GM18861 (cell line): Measurements from ENCODE around the gene PALM3.
"Not testable (repeated sequence)": the region's sequence is repeated elsewhere in the genome, so short reads cannot be mapped to it uniquely, and the experiment has no call there.

Experiments used
- ATAC-seq: cut with Tn5 transposase; IDR thresholded peaks from one replicate; pipeline ENCODE4 v1.9.1; 2021; ENCODE audit not compliant: unreplicated experiment

Gene PALM3

GRCh38 chr19:14061081-14061749 lies 661 bp downstream of the PALM3 start:
- ATAC-seq: no peak

- no peak for ATAC-seq
Measured at GRCh38 chr19:14059652-14060155, 2.2 kb downstream of the PALM3 start.

GRCh38 chr19:14059093-14059480 lies 2.8 kb downstream of the PALM3 start:
- ATAC-seq: no peak

- ATAC-seq: no peak
Measured at GRCh38 chr19:14058182-14059092, 3.4 kb downstream of the PALM3 start.

DNA sequence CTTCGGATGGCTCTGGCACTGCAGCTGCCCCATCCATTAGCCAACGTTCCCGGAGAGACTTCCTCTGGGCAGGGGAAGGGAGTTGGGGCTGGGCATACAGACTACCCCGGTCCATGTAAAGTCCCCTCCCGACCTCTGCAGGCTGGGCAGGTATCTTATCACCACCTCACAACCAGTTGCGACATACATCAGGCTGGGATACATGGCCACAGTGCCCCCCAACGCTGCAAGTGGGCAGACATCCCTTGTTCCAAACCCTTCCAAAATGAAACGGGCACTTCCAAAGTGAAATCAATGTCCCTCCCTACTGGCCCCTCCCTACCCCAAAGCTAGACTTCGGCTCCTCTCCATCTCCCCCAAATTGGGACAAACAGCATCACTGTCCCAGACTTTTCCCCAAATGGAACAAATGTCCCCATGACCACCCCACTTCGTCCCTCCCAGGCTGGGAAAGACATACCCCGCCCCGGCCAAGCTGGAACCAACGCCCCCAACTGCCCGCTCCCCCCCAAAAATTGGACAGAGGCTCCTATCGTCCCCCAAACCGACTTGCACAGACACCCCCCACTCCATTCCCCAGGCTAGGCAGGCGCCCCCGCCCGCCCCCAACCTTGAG lies 5.0 kb downstream of the PALM3 start:
- no peak for ATAC-seq

DNA sequence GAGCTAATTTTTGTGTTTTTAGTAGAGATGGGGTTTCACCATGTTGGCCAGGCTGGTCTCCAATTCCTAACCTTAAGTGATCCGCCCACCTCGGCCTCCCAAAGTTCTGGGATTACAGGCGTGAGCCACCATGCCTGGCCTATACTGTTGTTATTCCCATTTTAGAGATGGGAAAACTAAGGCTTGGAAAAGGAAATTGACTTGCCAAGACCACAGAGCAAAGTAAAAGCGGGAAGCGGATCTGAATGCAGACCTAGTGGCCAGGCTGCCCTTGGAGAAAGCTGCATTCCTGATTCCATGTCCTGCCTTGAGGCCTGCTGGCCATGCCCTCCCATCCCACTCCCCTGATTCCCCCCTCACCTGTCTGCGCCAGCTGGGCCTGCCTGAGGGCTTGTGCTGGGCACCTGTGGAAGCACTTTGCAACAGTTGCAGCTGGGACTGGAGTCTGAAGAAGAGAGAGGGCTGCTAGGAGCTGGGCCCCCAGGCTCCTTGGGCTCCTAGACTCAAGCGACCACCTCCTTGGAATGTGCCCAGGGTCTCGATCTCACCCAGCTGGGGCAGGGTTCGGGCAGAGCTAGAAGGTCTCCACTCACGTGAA lies 5.7 kb downstream of the PALM3 start:
- no peak for ATAC-seq

GRCh38 chr19:14055396-14055795 lies 6.5 kb downstream of the PALM3 start:
- no peak for ATAC-seq

- no peak for ATAC-seq
Measured at GRCh38 chr19:14054721-14055120, 7.2 kb downstream of the PALM3 start.

DNA sequence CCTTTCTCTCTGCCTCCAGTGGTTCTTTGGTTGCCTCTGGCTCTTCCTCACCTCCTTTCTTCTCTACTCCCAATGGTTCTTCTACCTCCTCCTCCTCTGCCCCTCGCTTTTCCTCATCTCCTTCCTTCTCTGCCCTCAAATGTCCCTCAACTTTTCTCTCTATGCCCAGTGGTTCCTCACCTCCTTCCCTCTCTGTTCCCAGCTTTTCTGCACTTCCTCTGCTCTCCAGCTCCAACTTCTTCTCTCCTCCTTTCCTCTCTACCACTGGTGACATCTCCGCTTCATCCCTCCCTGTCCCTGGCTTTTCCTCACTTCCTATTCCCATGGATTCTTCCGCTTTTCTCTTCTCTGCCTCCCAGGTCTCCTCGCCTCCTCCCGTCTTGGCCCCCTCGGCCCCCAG lies 7.8 kb downstream of the PALM3 start:
- no peak for ATAC-seq

GRCh38 chr19:14053500-14053899 lies 8.4 kb downstream of the PALM3 start:
- ATAC-seq: no peak

DNA sequence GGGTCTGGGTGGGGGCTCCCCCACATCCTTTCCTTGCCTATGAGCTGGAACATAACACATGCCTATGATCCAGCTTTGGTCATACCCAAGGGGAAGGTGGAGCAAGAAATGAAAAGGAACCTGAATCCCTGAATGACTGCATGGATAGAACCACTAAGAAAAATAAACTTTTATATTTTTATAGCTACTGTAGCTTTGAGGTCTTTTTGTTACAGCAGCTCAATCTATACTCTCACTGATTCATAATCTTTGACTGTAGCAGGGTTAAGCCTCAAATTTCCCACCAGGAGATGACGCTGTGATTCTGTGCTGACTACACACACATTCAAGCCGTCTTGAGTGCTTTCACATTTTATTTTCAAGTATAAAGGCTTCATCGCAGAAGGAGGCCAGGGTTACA lies 8.8 kb downstream of the PALM3 start:
- ATAC-seq: no peak

DNA sequence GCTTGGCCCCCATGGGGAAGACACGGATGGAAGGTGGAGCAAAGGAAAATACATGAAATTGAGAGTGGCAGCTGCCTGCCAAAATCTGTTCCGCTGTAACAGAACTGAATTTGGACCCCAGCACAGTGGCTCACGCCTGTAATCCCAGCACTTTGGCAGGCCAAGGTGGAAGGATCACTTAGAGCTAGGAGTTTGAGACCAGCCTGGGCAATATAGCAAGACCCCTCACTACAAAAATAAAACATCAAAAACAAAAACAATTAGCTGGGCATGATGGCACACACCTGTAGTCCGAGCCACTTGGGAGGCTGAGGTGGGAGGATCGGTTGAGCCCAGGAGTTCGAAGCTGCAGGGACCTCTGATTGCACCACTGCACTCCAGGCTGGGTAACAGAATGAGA lies 9.4 kb downstream of the PALM3 start:
- ATAC-seq: no peak

DNA sequence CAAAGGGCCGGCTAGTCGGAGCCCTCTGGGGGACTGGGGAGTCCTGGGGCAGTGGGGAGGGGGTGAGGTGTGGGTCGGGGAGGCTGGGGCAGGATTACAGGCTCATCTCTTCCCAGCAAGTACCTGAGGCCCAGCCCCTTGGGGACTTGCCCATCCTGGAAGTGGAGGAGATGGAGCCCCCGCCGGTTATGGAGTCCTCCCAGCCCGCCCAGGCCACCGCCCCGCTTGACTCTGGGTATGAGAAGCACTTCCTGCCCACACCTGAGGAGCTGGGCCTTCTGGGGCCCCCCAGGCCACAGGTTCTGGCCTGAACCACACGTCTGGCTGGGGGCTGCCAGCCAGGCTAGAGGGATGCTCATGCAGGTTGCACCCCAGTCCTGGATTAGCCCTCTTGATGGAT lies 9.9 kb downstream of the PALM3 start:
- no peak for ATAC-seq

- not testable (repeated sequence) for ATAC-seq
Measured at GRCh38 chr19:14050961-14051360, 10.9 kb downstream of the PALM3 start.

DNA sequence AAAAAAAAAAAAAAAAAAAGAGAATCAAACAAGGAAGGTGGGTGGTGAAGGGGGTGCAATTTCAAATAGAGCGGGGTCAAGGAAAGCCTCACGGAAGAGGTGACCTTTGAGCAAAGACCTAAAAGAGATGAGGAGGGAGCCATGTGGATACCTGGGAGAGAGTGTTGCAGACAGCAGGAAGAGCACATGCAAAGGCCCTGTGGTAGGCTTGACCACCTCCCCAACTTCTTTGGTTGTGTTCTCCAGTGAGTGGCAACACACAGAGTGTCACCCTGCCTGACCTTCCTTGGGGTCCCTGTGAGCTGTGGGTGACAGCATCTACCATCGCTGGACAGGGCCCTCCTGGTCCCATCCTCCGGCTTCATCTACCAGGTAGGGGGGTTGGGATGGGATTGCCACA lies 11.4 kb downstream of the PALM3 start:
- no peak for ATAC-seq

- no peak for ATAC-seq
Measured at GRCh38 chr19:14048443-14049153, 13.3 kb downstream of the PALM3 start.

DNA sequence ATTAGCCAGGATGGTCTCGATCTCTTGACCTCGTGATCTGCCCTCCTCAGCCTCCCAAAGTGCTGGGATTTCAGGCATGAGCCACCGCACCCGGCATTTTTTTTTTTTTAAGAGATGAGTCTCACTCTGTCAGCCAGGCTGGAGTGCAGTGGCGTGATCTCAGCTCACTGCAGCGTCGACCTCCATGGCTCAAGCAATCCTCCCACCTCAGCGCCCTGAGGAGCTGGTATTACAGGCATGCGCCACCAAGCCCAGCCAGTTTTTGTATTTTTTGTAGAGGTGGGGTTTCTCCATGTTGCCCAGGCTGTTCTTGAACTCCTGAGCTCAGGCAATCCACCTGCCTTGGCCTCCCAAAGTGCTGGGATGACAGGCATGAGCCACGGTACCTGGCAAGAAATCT lies 14.0 kb downstream of the PALM3 start:
- ATAC-seq: not testable (repeated sequence)

DNA sequence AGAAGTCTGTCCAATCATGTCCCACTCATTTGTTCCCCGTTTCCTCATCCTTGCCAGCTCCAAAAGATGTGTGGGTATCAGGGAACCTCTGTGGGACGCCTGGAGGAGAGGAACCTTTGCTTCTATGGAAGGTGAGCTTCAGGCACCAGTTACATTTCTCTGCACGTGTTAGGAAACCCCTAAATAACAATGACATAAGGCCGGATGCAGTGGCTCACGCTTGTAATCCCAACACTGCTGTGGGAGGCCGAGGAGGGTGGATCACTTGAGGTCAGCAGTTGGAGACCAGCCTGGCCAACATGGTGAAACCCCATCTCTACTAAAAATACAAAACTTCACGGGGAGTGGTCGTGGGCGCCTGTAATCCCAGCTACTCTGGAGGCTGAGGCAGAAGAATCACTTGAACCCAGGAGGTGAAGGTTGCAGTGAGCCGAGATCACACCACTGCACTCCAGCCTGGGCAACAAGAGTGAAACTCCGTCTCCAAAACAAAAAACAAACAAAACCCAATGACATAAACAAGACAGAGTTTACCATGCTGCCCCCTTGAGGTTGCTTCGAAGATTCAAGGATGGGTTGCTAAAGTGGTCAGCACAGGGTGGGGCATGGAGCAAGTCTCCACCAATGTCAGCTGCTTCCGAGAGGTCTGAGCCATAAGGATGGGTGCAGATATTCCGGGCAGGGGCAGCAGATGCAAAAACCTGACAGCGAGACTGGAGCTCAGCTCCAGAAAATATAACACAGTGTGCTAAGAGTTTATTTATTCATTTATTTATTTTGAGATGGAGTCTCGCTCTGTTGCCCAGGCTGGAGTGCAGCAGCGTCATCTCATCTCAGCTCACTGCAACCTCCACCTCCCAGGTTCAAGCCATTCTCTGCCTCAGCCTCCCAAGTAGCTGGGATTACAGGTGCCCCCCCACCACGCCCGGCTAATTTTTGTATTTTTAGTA lies 18.9 kb downstream of the PALM3 start:
- ATAC-seq: not testable (repeated sequence)

DNA sequence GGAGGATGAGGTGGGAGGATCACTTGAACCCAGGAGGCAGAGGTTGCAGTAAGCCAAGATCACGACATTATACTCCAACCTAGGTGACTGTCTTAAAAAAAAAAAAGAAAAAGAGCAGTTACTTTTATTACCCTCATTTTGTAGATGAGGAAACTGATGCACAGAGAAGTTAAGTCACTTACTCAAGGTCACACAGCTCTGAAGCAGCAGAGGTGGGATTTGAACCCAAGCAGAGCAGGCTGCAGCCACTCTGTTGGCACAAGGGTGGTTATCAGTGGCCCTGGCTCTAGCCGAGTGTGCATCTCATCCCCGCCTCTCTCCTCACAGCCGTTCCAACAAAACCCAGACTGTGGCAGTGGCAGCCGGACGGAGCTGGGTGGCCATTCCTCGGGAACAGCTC lies 22.7 kb downstream of the PALM3 start:
- no peak for ATAC-seq

- no peak for ATAC-seq
Measured at GRCh38 chr19:14035706-14036105, 26.2 kb downstream of the PALM3 start.
